ENCODE data around the gene NRN1.

GRCh38 chr6:5998236-5998635, 8.5 kb downstream of the NRN1 start:
- TF ChIP-seq CTCF (IDR thresholded peaks at IDR 0.05; ENCODE audit: insufficient read depth, low read depth, low read length) (no peak), EZH2 (IDR thresholded peaks at IDR 0.05; ENCODE audit: insufficient read depth, low read length) (no peak)
